ENCODE results near the gene PANK4.
"Not testable (repeated sequence)": the region's sequence is repeated elsewhere in the genome, so short reads cannot be mapped to it uniquely, and the experiment has no call there.

PANK4 gene

DNA sequence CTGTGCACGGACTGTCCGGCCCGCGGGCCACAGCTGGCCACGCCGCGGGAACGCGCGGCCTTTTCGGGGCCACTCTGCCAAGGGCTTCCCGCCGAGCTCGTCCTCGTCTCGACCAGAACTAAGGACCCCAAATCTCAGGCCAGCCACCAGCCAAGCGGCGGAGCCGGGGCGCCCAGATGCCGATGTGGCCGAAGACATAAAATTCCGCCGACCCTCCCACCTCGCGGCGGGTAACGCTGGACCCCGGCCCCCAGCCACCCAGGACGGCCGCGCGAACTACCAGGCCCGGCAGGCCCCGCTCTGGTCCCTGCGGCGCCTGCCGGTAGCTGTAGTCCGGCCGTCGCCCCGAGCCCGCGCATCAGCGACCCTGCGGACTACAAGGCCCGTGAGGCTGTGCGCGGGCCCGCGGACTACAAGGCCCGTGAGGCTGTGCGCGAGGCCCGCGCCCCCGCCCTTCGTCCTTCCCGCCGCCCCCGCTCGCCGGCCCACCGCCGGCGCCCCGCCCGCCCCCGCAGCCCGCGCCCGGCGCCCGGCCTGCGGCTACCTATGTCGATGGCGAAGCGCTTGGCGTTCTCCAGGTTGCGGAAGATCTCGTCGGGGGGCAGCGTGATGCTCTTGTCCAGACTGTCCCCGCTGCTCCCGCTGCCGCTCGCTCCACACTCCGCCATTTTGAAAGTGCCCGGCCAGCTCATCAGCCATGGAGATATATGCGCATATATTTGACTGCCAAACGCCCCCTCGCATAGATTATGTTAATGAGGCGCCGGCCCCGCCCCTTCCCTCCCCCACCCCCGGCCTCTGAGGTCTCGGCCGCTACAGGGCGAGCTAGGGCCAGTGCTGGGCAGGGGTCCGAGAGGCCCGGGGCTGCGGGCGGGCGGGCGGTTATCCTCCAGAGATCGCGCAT lies at the start of gene PANK4:
Gene PANK4, minus strand, starts transcription at position 677 of the 904 bp plus-strand sequence. Its CDS starts 9 bp downstream, at position 668.
- H3K4me3 ChIP-seq (ENCODE audit: low read length), result peak within 1 kb of the TSS; percentile 86
- TF ChIP-seq, protein P1, sequence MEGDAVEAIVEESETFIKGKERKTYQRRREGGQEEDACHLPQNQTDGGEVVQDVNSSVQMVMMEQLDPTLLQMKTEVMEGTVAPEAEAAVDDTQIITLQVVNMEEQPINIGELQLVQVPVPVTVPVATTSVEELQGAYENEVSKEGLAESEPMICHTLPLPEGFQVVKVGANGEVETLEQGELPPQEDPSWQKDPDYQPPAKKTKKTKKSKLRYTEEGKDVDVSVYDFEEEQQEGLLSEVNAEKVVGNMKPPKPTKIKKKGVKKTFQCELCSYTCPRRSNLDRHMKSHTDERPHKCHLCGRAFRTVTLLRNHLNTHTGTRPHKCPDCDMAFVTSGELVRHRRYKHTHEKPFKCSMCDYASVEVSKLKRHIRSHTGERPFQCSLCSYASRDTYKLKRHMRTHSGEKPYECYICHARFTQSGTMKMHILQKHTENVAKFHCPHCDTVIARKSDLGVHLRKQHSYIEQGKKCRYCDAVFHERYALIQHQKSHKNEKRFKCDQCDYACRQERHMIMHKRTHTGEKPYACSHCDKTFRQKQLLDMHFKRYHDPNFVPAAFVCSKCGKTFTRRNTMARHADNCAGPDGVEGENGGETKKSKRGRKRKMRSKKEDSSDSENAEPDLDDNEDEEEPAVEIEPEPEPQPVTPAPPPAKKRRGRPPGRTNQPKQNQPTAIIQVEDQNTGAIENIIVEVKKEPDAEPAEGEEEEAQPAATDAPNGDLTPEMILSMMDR (conservative IDR thresholded peaks at IDR 0.05; ENCODE audit: low read depth, low read length), result no peak
- peak; percentile 76 for DNase-seq (ENCODE audit: low read depth)

DNA sequence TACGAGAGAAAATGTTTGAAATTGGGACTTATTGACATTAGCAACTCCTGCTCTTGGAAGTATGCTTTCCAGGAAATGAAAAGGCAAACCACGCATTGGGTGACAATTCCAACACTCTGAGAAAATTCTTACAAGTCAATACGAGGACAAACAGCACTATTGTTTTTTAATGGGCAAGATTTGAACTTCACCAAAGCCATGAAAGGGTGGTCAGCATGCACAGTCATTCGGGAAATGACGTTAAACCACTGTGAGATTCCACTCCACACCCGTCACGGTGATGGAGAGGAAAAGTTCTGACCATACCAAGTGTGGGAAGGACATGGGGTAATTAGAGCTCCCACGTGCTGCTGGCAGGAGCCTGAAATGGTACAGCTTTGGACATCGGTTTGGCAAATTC lies 48.0 kb upstream of the PANK4 start:
- TF ChIP-seq, protein P1 (conservative IDR thresholded peaks at IDR 0.05; ENCODE audit: low read depth, low read length), result no peak
- no peak overlapping the region for H3K4me3 ChIP-seq (ENCODE audit: low read length)
- DNase-seq (ENCODE audit: low read depth), result no peak

DNA sequence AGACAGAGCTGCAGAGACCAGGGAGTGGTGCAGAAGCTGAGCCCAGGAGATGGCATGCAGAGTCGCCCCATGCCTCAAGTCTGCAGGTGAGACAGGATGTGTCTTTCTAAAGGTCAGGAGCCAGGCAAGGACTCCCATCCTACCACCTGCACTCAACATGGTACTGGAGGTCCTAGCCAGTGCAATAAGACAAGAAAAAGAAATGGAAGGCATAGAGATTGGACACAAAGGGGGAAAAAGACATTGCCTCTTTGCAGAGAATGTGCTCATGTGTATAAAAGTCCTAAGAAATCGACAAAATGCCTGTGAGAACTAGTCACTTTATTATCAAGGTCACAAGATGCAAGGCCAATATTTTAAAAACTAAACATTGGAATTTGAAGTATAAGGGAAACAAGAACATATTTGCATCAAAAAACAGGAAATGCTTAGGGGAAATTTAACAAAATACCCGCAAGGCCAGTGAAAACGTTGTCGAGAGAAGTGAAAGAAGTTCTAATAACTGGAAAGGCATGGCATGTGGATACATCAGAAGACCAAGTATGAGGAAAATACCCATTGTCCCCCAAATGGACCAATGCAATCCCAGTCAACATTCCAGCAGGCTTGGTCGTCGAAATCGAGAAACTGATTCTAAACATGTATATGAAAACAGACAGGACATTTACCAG lies 47.0 kb upstream of the PANK4 start:
- TF ChIP-seq, protein P1 (conservative IDR thresholded peaks at IDR 0.05; ENCODE audit: low read depth, low read length), result no peak
- H3K4me3 ChIP-seq (ENCODE audit: low read length), result no peak overlapping the region
- DNase-seq (ENCODE audit: low read depth), result no peak

DNA sequence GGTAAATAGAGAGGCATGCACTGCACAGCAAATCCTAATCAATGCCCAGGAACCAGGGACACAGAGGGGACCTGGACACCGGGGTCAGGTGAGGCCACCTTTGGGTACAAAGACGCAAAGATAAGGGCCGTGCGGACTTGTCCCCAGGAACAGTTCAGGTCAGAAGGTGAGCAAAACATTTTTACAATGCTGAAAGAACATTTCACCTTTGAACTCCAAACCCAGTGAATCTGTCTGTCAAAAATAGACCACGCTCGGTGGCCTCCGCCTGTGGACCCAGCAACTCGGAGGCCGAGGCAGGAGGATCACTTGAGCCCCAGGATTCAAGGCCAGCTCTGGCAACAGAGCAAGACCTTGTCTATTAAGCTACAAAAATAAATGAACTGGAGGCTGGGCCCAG lies 45.0 kb upstream of the PANK4 start:
- no peak overlapping the region for H3K4me3 ChIP-seq (ENCODE audit: low read length)
- TF ChIP-seq, protein P1 (conservative IDR thresholded peaks at IDR 0.05; ENCODE audit: low read depth, low read length), result no peak
- DNase-seq (ENCODE audit: low read depth), result no peak

DNA sequence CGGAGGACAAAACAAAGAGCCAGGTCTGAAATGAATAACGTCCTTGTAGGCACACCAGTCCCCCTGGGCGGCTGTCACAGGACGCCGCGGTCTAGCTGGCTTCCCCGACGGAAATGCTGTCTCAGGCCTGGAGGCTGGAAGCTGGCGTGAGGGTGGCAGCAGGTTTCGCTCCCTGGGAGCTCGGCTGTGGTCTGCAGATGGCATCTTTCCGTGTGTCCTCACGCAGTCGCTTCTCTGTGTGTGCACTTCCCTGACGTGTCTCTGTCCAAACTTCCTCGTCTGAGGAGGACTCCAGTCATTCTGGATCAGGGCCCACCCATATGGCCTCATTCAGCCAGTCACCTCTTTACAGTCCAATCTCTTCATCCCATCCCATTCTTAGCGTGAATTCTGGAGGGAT lies 43.9 kb upstream of the PANK4 start:
- no peak overlapping the region for H3K4me3 ChIP-seq (ENCODE audit: low read length)
- DNase-seq (ENCODE audit: low read depth), result no peak
- TF ChIP-seq, protein P1 (conservative IDR thresholded peaks at IDR 0.05; ENCODE audit: low read depth, low read length), result no peak

DNA sequence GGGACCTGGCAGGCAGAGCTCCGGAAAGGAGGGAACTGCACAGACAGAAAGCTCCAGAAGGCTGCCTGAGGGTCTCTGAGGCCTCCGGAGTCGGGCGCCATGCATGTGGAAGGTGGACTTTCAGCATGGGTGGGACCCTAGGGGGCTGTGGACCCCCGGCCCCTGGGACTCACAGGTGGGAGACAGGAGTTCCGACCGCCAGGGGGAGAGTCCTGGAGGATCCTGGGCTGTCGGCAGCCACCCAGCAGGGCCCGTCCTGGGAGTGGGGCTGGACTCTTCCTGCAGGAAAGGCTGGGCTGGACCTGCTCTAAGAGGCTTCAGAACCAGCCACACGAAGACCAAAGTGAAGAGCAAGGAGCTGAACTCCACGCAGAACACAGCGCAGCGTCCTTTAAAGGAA lies 43.3 kb upstream of the PANK4 start:
- DNase-seq (ENCODE audit: low read depth); H3K4me3 ChIP-seq (ENCODE audit: low read length): not testable (repeated sequence)

DNA sequence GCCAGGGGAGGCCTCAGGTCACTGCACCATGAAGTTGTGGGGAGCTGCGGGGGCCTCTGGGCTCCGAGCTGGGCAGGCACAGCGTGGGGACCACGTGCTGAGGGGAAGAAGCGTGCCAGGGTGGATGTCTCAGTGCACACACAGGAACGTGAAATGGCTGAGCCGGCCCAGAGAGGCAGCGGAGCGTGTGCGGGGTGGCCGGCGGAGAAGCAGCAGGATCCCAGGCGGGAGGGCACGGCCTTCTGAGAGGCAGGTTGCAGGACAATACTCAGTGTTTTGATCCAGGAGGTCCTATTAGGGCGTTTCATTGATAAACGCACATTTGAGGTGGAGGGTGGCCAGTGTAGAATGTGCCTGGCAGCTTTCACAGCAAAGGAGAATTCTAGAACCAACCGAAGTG lies 42.7 kb upstream of the PANK4 start:
- no peak overlapping the region for H3K4me3 ChIP-seq (ENCODE audit: low read length)
- DNase-seq (ENCODE audit: low read depth), result no peak
- TF ChIP-seq, protein P1 (conservative IDR thresholded peaks at IDR 0.05; ENCODE audit: low read depth, low read length), result no peak

DNA sequence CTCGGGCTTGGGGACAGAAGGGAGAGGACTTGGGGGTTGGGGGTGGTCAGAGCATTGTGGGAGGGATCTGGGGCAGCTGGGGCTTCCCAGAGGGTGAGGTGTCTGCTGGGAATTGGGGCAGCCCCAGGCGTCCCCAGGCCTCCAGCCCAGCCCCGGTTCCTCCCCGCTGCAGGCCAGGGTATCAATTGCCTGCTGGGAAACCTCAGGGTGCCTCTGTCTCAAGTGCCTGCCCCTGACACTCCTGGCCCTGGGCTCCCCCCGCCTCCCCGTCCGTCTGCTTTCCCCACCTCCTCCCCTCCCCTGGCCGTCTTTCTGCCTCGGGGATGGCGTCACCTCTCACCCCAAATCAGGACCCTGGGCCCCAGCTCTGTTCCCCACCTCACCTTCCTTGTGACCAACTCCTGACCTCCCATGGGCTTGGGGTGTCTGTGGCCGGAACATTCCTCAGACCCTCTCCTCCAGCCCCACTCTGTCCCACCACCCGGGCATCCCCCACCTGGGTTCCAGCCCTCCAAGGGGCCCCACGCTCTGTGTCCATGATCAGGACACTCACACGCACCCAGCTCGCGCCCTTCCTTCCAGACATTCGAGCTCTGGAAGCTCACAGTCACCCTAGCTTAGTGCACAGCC lies 41.9 kb upstream of the PANK4 start:
- not testable (repeated sequence) for H3K4me3 ChIP-seq (ENCODE audit: low read length); DNase-seq (ENCODE audit: low read depth)

Measured in retinal pigment epithelial cell (primary cell).